CD4-positive, alpha-beta T cell treated with Interleukin-15 for 4 hours (primary cell): Measurements from ENCODE around the gene MATCAP1.

Experiments
- DNase-seq: peaks from one replicate; pipeline ENCODE4 v3.0.0-alpha.2; 2020; ENCODE audit warnings: low spot score

The MATCAP1 gene

GRCh38 chr16:67156143-67156844 is 27.5 kb downstream of the MATCAP1 start:
- no peak for DNase-seq

- peak; percentile 83 for DNase-seq
Observed at GRCh38 chr16:67155295-67156142, 28.2 kb downstream of the MATCAP1 start.

DNA sequence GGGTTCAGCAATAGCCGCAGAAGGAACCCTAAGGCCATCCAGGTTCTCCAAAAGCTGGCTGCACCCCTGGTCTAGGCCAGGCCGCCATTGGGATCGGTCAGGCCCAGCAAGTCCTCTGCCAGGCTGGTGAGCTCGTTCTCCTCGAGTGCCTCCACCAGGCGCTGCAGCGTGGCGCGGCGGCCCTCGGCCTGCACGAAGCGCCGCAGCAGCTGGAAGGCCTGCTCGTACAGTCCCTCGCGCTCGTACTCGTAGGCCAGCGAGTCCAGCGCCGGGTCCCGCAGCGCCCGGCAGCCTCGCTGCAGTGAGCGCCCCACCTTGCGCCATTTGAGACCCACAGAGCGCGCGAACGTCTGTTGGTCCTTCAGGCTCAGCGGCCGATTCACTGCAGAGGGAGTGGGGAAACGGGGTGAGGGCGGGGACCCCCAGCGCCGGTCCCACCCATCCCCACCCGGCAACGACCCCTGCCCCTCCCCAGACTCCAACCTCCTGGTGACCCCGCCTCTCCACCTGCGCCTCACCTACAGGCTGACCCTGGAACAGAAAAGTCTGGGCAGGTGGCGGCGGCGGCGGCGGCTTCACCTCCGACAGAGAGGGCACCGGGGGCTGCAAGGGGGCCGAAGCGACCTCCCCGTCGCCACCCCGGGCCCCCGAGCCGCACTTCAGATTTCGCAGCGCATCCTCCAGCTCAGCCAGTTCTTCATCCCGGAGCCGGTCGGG is 29.0 kb downstream of the MATCAP1 start:
- DNase-seq = no peak

DNA sequence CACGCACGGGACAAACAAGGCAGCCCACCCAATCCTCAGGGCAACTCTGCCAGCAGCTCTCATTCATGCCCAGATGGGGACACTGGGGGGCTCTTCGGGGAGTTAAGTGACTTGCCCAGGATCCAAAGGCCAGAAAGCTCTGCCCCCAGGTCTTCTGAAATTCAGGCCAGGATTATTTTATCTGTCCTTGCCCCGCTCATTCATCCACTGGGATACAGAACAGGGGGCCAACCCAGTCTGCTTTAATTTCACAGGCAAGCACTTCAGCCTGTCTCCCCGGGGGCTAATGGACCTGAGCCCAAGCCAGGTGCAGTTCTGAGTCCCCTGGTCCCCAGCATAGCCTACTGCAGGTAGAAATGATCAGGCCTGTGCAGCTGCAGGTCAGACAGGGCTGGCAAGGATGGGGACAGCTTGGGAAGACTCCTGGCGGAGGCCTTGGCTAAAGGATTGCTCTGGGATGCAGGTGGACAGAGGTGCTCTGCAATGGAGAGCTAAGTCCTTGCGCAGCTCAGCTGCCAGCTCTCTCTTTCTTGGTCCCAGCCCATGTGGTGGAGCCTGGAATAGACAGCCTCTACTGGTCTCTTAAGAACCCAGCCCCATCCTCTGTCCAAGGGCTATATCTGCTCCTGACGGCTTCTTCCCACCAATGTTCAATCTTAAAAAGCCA is 32.2 kb downstream of the MATCAP1 start:
- no peak for DNase-seq

- DNase-seq = peak; percentile 36
Observed at GRCh38 chr16:67150833-67151396, 32.8 kb downstream of the MATCAP1 start, which contains the start of gene B3GNT9. TSS of gene B3GNT9 (minus strand) at chr16:67150998. CDS start at chr16:67150485, 513 bp downstream.

DNA sequence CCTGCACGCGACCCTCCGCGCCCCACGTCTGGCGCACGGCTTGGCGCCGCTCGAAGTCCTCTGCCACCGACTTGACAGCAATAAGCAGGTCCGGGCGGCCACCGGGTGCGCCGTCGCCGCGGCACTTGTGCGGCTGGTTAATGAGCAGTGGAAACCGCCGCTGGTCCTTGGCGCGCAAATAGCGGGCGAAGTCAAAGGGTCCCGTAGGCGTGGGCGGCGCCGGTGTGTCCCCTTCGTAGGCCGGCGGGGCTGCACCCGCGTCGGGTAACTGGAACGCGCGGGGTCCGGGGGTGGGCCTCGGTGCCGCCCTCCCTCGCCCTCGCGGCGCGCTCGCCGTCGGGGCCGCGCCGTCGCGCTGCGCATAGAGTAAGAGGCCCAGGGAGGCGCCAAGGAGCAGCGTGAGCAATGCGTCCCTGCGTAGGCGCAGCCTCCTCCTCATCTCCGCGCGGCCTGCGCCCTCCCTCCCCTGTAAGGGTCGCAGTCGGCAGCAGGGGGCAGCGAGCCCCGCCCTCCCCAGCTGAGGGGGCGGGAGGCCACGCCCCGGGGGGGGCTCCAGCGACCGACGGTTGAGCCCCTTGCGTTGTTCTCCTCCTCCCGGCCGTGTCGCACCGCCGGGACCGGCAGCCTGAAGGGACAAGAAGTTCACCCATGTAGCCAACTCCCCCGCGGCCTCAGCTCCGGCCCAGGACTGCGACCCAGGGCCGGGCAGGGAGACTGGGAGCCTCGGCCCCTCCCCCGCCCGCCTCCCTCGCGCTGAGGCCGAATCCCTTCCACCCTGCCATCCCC is 33.5 kb downstream of the MATCAP1 start:
- DNase-seq = peak; percentile 53

DNA sequence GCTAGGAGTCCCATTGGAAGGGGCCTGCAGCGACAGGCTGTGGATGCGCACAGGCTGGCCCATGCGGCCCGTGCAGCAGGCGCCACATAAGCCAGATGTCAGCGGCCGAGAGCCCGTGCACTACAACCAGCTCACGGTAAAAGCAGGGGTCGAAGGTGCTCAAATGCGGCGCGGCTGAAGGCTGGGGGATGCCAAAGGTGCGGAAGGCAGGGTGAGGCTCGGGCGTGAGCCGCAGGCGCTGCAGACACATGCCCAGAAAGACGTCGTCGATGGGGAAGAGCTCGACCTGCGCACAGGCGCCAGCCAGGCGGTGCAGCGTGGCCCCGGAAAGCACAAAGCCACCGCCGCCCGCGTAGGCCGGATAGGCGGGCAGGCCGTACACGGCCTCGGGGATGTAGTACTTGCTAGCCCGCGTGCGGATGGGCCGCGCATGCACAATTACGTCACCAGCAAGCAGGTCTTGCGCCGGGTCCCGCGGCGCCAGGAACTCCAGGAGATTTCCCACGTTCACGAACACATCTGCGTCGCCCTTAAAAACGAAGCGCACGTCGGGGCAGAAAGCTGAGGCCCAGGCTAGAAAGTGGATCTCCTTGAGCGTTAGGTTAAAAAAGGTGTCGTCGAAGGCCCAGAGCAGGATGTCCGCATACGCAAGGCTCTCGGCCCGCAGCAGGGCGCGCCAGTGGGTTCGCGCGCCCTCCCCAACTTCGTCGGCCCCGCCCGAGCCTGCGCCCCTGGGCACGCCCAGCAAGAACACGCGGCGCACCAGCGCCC is 34.3 kb downstream of the MATCAP1 start:
- DNase-seq = no peak

DNA sequence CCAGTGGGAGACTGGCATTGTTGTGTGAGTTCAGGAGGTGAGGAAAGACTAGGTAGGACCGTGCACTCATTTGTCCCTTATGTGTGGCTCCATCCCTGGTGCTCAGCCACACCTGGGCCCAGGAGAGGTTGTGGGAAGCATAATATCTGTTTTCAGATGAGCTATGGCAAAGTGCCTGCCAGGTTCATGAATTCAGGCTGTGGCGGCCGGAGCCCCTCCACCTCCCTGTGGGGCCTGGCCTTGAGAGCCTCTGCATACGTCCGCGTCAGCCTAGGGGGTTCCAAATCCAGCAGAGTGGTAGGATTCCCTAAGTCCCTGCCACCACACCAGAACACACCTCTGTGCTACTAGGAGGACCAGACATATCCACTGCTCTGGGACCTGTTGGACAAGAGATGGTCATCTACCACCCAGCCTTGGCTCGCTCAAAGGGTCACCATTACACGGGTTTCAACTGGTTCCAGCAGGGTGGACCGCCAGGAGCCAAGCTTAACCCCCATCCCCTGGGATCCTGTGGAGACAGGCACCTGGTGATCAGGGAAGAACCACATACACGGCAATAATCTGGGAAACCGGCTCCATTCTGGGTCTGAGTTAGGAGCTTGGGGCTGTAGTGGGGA is 35.0 kb downstream of the MATCAP1 start:
- no peak for DNase-seq

GRCh38 chr16:67148221-67148620 is 35.5 kb downstream of the MATCAP1 start:
- DNase-seq = no peak

- no peak for DNase-seq
Observed at GRCh38 chr16:67147437-67148140, 36.2 kb downstream of the MATCAP1 start.

- no peak for DNase-seq
Observed at GRCh38 chr16:67146523-67147357, 37.0 kb downstream of the MATCAP1 start.

GRCh38 chr16:67145746-67146145 is 38.0 kb downstream of the MATCAP1 start:
- DNase-seq = no peak

- no peak for DNase-seq
Observed at GRCh38 chr16:67144943-67145342, 38.8 kb downstream of the MATCAP1 start.

DNA sequence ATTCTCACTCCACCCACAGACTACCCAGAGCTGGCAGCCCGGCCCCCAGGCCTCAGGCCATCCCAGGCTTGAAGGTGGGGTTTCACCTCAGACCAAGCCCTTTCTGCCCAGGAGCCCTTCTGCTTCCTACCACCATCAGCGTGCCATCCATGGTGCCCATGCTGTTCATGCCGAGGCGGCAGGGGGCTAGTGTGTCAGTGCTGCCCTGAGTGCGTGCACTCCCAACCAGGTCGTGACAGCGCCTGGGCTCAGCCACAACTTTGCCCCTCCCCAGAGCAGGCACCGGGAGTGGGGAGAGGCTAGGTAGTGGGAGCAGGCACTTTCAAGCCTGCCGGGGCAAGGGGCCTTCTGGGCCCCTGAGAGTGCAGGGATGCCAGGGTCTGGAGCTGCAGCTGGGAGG is 41.4 kb downstream of the MATCAP1 start:
- DNase-seq = no peak

GRCh38 chr16:67141391-67141790 is 42.4 kb downstream of the MATCAP1 start:
- no peak for DNase-seq

DNA sequence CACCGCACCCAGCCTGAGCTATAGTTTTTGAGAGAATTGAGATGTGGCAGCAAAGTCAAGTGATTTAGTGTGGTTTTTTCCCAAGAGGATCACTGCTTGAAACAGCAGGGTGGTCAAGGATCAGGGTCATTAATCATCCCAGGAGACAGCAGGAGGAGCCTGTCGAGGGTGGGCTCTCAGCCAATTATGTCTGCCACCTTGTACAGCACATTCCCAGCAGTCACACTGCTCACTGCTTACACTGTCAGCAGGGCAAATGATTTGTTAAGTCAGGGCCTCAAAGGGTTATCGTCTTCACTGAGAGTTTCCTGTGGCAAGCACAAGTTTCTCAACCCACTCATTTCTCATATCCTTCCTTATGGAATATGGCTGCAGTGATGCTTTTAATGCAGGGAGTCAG is 46.2 kb downstream of the MATCAP1 start:
- DNase-seq = no peak

- no peak for DNase-seq
Observed at GRCh38 chr16:67129422-67129821, 54.3 kb downstream of the MATCAP1 start.

- DNase-seq = no peak
Observed at GRCh38 chr16:67128887-67129286, 54.9 kb downstream of the MATCAP1 start.
